ENCODE measurements around the gene ADCY5.

Gene ADCY5

DNA sequence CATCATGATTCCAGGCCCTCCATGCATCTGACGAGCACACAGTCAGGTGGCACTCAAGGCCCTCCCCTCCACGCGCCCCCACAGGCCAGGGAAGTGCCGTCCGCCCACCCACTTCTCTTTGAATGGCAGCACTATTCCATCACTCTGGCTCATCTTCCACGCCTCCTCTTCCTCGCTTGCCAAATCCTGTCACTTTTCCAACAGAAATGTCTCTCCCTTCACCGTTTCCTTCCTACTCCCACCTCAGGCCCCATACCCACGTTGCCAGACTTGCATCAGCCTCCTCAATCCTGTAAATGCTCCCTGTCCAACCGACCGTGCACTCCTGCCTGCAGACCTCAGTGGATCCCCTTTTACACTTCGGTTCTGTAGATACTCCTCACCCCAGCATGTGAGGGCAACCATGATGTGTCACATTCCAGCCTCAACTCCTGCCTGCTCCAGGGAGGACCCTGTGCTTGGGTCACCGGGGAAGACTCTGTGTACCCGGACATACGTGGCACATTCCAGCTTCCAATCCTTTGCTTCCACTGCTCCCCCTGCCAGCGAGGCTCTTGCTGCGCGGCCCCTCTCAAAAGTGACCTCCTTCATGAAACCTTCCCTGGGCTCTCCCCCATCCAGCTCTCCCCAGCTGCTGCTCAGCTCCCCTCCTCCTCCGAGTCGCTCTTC is 29.6 kb downstream of the ADCY5 start:
- H3K4me3 ChIP-seq (replicated peaks; ENCODE audit: low read depth, low read length) = no peak overlapping the region
- TF ChIP-seq, protein P1, sequence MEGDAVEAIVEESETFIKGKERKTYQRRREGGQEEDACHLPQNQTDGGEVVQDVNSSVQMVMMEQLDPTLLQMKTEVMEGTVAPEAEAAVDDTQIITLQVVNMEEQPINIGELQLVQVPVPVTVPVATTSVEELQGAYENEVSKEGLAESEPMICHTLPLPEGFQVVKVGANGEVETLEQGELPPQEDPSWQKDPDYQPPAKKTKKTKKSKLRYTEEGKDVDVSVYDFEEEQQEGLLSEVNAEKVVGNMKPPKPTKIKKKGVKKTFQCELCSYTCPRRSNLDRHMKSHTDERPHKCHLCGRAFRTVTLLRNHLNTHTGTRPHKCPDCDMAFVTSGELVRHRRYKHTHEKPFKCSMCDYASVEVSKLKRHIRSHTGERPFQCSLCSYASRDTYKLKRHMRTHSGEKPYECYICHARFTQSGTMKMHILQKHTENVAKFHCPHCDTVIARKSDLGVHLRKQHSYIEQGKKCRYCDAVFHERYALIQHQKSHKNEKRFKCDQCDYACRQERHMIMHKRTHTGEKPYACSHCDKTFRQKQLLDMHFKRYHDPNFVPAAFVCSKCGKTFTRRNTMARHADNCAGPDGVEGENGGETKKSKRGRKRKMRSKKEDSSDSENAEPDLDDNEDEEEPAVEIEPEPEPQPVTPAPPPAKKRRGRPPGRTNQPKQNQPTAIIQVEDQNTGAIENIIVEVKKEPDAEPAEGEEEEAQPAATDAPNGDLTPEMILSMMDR (IDR thresholded peaks at IDR 0.05; ENCODE audit: low read length, missing control alignments) = no peak
- DNase-seq (ENCODE audit: low read depth) = no peak

DNA sequence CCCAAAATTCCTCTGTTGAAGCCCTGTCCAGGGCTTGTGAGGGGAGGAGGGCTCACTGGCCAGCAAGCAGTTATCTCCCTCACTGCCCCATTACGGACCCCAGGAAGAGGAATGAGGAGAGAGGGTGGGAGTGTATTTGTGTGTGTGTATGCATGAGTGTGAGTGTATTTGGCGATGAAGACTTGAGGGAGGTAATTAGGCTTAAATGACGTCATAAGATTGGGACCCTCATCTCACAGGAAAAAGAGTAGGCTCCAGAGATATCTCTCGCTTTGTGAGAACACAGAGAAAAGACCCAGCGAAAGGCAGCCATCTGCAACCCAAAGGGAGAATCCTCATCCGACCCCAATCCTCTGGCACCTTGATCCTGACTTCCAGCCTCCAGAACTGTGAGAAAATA is 32.2 kb downstream of the ADCY5 start:
- TF ChIP-seq, protein P1 (IDR thresholded peaks at IDR 0.05; ENCODE audit: low read length, missing control alignments) = no peak
- no peak overlapping the region for H3K4me3 ChIP-seq (replicated peaks; ENCODE audit: low read depth, low read length)
- no peak for DNase-seq (ENCODE audit: low read depth)

DNA sequence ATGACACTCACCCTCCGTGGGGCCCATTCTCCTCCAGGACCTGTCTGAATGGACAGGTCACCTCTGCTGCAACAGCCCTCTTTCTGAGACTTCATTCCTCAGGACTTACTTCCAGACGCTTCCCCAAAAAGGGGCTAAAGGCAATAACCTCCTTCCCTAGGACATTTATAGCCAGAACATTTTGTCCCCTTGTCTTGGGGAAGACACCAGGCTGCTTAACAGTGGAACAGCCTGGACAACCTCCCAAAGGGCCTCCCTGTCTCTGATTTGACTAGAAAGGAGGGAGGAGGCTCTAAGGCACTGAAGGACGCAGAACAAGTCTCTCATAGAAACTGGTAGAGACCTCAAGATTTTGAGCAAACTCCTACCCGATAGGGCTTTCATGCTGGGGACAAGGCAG is 32.7 kb downstream of the ADCY5 start:
- no peak overlapping the region for H3K4me3 ChIP-seq (replicated peaks; ENCODE audit: low read depth, low read length)
- TF ChIP-seq, protein P1 (IDR thresholded peaks at IDR 0.05; ENCODE audit: low read length, missing control alignments) = no peak
- DNase-seq (ENCODE audit: low read depth) = no peak

DNA sequence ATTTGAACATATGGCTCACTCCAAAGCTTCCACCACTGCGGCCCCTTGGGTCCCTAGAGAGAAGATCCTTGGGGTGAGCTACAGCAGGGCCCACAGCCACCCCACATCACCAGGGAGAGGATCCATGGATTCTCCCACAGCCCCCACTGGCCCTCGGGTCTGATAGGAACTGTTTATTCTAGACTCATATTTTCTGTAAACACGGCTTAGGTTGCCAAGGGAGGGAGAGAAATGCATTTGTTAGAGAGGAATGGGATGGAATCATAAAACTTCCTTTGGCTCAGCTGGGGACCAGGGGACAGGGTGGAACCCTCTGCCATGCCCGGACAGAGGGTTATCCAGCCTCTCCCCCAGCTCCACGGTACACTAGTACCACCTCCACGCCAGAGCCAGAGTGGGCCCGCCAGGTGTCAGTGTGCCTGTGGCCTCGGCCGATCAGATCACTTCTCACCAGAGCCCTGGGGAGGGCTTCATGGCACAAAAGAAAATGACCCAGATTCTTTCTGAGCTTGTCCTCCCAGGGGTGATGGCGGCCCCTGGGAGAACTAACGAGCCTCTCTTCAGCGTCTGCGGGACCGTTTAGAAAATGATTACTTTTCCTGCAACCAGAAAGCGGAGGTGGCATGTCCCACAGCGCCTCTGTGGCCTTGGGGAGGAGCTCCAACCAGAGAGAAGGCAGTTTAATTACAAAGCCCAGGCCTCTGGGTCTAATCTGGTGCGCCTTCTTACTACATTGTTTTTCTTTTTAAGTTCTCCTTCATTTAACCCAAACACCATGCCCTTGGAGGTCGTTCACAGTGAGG is 33.7 kb downstream of the ADCY5 start:
- TF ChIP-seq, protein P1 (IDR thresholded peaks at IDR 0.05; ENCODE audit: low read length, missing control alignments) = no peak
- no peak for DNase-seq (ENCODE audit: low read depth)
- no peak overlapping the region for H3K4me3 ChIP-seq (replicated peaks; ENCODE audit: low read depth, low read length)

DNA sequence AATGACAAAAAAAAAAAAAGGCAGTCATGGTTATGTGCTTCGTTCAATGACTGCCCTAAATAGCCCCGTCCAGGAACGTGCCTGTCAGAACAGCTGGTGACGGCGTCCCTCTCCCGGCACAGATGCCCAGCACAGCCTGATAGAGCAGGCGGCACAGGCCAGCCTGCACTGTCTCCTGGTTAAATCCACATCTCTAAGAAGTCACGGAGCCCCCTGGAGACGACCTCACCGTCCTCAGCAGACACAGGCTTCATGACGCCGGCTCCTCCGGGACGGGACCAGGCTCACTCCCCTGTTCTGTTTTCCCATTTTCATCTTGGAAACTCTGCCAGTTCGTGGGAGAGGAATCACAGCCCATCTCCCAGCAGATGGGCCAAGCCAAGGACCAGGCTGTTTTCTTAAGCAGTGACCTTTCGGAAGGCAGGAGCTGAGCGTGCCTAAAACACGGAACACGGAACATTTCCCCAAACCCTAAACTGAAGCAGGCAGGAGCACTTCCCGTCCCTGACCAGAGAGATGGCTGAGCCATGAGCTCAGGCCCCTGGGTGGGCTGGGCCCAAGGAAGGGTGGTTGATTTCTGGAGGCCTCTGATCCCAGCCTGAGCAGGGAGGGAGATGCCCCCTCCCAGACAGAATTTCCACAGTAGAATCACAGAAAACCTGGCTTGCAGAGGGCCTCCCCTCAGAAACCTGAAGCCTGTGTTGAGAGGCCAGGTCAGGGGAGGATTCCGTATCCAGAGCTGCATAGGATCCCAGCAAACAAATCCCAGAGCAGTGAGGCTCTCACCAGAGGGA is 35.9 kb downstream of the ADCY5 start:
- TF ChIP-seq, protein P1 (IDR thresholded peaks at IDR 0.05; ENCODE audit: low read length, missing control alignments) = no peak
- DNase-seq (ENCODE audit: low read depth) = no peak
- no peak overlapping the region for H3K4me3 ChIP-seq (replicated peaks; ENCODE audit: low read depth, low read length)

DNA sequence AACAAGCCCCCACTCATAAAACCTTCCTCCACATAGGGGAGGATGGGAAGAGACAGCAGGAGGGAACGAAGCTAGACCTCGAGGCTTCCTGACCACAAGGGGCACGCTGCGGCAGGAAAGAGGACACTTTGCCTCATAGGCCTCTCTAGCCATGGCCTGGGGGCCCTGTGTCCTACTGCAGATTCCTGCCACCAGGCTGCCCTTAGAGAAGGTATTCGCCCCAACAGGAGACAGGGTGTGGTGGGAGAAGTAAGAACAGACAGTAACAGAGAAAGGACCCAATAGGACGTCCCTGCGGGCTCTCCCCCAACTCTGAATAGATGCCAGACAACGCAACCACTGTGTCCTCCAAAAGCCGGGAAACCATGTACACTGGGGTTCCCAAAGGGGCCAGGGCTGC is 36.8 kb downstream of the ADCY5 start:
- no peak for DNase-seq (ENCODE audit: low read depth)
- H3K4me3 ChIP-seq (replicated peaks; ENCODE audit: low read depth, low read length) = no peak overlapping the region

More for the DNA sequence above, 36.8 kb downstream of the ADCY5 start:
- TF ChIP-seq, protein P1 (IDR thresholded peaks at IDR 0.05; ENCODE audit: low read length, missing control alignments) = no peak

Data from fibroblast of pulmonary artery (primary cell).